NCI-H2107 treated with DMSO at 0.1 percent for 48 hours (cell line): ENCODE data around the gene SPHK2.
"Not testable (repeated sequence)": the region's sequence is repeated elsewhere in the genome, so short reads cannot be mapped to it uniquely, and the experiment has no call there.

Experiments
- DNase-seq: peaks from one replicate; lab custom pipeline; 2025; ENCODE audit not compliant: unreplicated experiment; lab: John Stamatoyannopoulos, UW

SPHK2 gene, protein sequence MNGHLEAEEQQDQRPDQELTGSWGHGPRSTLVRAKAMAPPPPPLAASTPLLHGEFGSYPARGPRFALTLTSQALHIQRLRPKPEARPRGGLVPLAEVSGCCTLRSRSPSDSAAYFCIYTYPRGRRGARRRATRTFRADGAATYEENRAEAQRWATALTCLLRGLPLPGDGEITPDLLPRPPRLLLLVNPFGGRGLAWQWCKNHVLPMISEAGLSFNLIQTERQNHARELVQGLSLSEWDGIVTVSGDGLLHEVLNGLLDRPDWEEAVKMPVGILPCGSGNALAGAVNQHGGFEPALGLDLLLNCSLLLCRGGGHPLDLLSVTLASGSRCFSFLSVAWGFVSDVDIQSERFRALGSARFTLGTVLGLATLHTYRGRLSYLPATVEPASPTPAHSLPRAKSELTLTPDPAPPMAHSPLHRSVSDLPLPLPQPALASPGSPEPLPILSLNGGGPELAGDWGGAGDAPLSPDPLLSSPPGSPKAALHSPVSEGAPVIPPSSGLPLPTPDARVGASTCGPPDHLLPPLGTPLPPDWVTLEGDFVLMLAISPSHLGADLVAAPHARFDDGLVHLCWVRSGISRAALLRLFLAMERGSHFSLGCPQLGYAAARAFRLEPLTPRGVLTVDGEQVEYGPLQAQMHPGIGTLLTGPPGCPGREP

GRCh38 chr19:48618916-48619691 lies at the start of gene SPHK2, which contains the start of gene RPL18:
Gene SPHK2, plus strand, starts transcription at chr19:48619506. Its CDS starts 1,009 bp downstream, at chr19:48620515.
Gene RPL18, minus strand, starts transcription at chr19:48619178. Its CDS starts 35 bp downstream, at chr19:48619143.
- peak; percentile 96 for DNase-seq

- DNase-seq: peak; percentile 85
These were observed 49.5 kb upstream of the SPHK2 start for GRCh38 chr19:48569814-48570213.

- no peak for DNase-seq
These were observed 47.7 kb upstream of the SPHK2 start for GRCh38 chr19:48571378-48572162.

GRCh38 chr19:48573163-48573505 lies 46.2 kb upstream of the SPHK2 start:
- no peak for DNase-seq

DNA sequence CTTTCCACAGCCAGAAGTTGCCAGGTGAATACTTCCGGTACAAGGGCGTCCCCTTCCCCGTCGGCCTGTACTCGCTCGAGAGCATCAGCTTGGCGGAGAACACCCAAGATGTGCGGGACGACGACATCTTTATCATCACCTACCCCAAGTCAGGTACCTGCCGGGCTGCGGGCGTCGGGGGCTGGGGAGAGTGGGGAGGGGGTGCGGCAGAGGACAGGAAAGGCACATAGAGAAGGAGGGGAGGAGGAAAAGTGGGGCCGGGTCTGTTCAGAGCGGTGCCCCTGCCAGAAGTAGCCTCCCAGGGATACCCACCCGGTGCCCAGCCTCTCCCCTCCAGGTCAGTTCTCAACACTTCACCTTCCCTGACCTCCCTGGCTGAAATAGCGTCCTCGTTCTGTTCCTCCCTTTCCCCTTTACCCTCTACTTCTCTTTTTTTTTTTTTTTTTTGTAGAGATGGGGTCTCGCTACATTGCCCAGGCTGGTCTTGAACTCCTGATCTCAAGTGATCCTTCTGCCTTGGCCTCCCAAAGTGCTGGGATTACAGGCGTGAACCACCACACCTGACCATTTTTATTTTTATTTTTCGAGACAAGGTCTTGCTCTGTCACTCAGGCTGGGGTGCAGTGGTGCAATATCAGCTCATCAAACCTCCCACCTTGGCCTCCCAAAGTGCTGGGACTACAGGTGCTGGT lies 43.2 kb upstream of the SPHK2 start:
- no peak for DNase-seq

GRCh38 chr19:48577908-48578307 lies 41.4 kb upstream of the SPHK2 start:
- not testable (repeated sequence) for DNase-seq

DNA sequence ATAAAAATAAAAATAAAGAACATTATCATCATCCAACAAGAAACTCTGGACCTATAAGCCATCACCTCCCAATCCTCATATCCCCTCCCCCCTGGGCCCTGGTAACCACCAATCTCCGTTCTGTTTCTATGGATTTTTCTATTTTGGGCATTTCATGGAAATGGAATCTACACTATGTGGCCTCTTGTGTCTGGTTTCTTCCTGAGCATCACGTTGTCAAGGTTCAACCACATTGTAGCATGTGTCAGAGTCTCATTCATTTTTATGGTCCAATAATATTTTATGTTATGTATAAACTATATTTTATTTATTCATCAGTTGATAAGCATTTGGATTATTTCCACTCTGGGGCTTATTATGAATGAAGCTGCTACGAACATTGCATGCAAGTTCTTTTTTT lies 40.4 kb upstream of the SPHK2 start:
- no peak for DNase-seq

- no peak for DNase-seq
These were observed 37.1 kb upstream of the SPHK2 start for GRCh38 chr19:48582168-48582567.

- no peak for DNase-seq
These were observed 31.9 kb upstream of the SPHK2 start for GRCh38 chr19:48587387-48587786.

- DNase-seq: peak; percentile 27
These were observed 30.5 kb upstream of the SPHK2 start for GRCh38 chr19:48588670-48589401.

DNA sequence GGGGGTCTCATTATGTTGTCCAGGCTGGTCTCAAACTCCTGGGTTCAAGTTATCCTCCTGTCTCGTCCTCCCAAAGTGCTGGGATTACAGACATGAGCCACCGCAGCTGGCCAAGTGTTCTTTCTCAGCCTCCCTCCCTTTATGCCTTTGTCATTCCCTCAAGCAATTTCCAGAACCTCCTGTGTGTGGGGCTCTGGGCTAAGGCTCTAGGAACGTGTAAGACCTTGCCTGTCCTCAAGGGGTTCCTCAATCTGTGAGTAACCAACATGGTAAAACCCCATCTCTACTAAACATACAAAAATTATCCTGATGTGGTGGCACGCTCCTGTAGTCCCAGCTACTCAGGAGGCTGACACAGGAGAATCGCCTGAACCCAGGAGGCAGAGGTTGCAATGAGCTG lies 28.3 kb upstream of the SPHK2 start:
- DNase-seq: no peak

GRCh38 chr19:48595171-48595570 lies 24.1 kb upstream of the SPHK2 start:
- DNase-seq: no peak

GRCh38 chr19:48595833-48596232 lies 23.5 kb upstream of the SPHK2 start:
- DNase-seq: no peak

DNA sequence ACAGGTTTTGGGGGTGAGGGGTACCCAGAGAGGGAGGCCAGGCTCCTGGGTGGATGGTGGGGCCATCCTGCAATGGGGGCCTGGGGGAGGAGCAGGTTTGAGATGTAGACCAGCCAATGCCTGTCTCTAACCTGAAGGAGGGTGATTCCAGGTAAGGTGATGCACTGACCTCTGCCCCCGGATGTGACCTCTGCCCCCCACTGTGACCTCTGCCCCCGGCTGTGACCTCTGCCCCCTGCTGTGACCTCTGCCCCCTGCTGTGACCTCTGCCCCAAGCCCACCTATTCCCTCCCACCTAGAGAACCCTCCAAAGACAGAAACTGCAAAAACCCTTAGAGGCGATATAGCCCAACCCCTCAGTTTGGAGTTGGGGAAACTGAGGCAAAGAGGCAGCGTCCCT lies 23.1 kb upstream of the SPHK2 start:
- no peak for DNase-seq

DNA sequence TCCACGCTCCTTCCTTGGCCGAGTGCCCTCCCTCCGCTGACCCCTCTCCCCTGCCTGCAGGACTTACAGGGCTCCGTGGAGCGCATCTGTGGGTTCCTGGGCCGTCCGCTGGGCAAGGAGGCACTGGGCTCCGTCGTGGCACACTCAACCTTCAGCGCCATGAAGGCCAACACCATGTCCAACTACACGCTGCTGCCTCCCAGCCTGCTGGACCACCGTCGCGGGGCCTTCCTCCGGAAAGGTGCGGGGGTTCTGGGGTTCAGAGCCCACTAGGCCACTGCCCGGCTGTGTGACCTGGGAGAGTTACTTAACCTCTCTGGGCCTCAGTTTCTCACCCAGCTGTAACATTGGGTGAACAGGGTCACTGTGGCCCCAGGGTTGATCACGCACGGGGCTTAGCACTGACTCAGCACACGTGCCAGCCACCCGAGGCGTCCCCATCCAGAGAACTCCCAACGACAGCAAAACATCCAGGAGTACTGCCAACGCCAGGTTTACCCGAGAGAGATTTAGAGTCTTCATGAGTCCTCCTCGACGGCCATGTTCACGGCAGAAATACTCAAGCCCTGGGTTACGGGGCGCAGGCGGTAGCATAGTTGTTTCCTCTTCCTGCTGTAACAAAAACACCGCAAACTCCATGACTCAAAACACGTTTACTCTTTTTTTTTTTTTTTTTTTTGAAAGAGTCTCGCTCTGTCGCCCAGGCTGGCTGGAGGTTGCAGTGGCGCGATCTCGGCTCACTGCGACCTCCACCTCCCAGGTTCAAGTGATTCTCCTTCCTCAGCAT lies 22.4 kb upstream of the SPHK2 start:
- no peak for DNase-seq

- no peak for DNase-seq
These were observed 20.2 kb upstream of the SPHK2 start for GRCh38 chr19:48598996-48599700.

GRCh38 chr19:48600679-48601417 lies 18.5 kb upstream of the SPHK2 start:
- DNase-seq: no peak

DNA sequence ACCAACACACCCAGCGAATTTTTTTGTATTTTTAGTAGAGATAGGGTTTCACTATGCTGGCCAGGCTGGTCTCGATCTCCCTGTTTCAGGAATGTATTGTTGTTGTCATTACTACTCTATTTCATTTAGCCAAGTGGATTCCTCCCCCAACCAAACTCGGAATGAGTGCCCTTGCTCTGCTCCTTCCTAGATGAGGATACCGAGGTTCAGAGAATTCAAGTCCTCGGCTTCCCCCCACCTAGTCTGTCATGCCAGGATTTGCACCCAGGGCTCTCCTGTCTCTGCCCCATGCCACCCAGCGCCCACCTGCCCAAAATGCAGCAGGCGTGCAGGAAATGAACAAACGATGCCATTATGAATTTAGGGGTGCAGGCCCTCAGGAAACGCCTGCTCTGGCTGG lies 16.3 kb upstream of the SPHK2 start:
- DNase-seq: no peak
